Sigmoid colon (tissue), 4 donors: ENCODE results near the gene AP1M2.

Experiments
- CTCF ChIP-seq, 4 experiments: fragments of 450-650 bp in 3 of 4; fragments of 200-600 bp in 1 of 4; IDR thresholded peaks; one replicate each; pipeline ENCODE4 v1.5.1; 2016 to 2019; ENCODE audit warnings: antibody characterized with exemption in 4 of 4, mild to moderate bottlenecking in 3 of 4, moderate library complexity in 2 of 4
- POLR2A ChIP-seq, 2 donors: fragments of 450-650 bp; IDR thresholded peaks; one replicate each; pipeline ENCODE4 v1.6.1; 2016; ENCODE audit warnings: antibody characterized with exemption in 2 of 2, mild to moderate bottlenecking in 2 of 2, moderate library complexity in 2 of 2
- POLR2AphosphoS5 ChIP-seq, 4 donors: sonication (generic); formaldehyde crosslinking; IDR thresholded peaks; one replicate each; pipeline ENCODE4 v1.6.1; 2017; ENCODE audit warnings: antibody characterized with exemption in 4 of 4

GRCh38 chr19:10549733-10550132 is 37.4 kb downstream of the AP1M2 start:
- TF ChIP-seq CTCF (IDR thresholded peaks at IDR 0.05), result no peak
- TF ChIP-seq POLR2AphosphoS5 (IDR thresholded peaks at IDR 0.05), result no peak
- TF ChIP-seq POLR2A (IDR thresholded peaks at IDR 0.05), result no peak
